Germinal center (tissue), 1 donor: Measurements from ENCODE around the gene CRTC2.
A peak's percentile ranks its signal among the peaks of the same experiment; 100 is the strongest.
"Not testable (repeated sequence)": the region's sequence is repeated elsewhere in the genome, so short reads cannot be mapped to it uniquely, and the experiment has no call there.

Experiments
- DNase-seq: peaks from one replicate; pipeline ENCODE4 v3.0.0; 2012; ENCODE audit warnings: mixed read lengths, low spot score

The CRTC2 gene

GRCh38 chr1:153958111-153958960 is at the start of gene CRTC2:
TSS of gene CRTC2 (minus strand) at chr1:153958612. CDS start at chr1:153958497, 115 bp downstream.
- DNase-seq, result peak; percentile 97

GRCh38 chr1:154006136-154006535 is 47.7 kb upstream of the CRTC2 start:
- DNase-seq, result no peak

GRCh38 chr1:154000420-154000819 is 42.0 kb upstream of the CRTC2 start:
- DNase-seq, result no peak

GRCh38 chr1:153996882-153997281 is 38.5 kb upstream of the CRTC2 start:
- not testable (repeated sequence) for DNase-seq

GRCh38 chr1:153995640-153996039 is 37.2 kb upstream of the CRTC2 start:
- DNase-seq, result no peak

- DNase-seq, result no peak
Measured at GRCh38 chr1:153995202-153995601, 36.8 kb upstream of the CRTC2 start.

GRCh38 chr1:153991806-153992205 is 33.4 kb upstream of the CRTC2 start:
- no peak for DNase-seq

GRCh38 chr1:153991151-153991630 is 32.8 kb upstream of the CRTC2 start:
- DNase-seq, result no peak

GRCh38 chr1:153990468-153991150 is 32.2 kb upstream of the CRTC2 start, which contains the start of gene RPS27:
TSS of gene RPS27 (plus strand) at chr1:153990762. CDS start at chr1:153990797, 35 bp downstream.
- DNase-seq, result peak; percentile 94

- DNase-seq, result no peak
Measured at GRCh38 chr1:153987621-153988020, 29.2 kb upstream of the CRTC2 start.

- peak; percentile 54 for DNase-seq
Measured at GRCh38 chr1:153985941-153986761, 27.7 kb upstream of the CRTC2 start, which contains the start of gene RAB13. TSS of gene RAB13 (minus strand) at chr1:153986339. CDS start at chr1:153986236, 103 bp downstream.

GRCh38 chr1:153985341-153985912 is 27.0 kb upstream of the CRTC2 start:
- DNase-seq, result no peak

- no peak for DNase-seq
Measured at GRCh38 chr1:153984123-153984894, 25.9 kb upstream of the CRTC2 start.

- not testable (repeated sequence) for DNase-seq
Measured at GRCh38 chr1:153981735-153982134, 23.3 kb upstream of the CRTC2 start.

- DNase-seq, result not testable (repeated sequence)
Measured at GRCh38 chr1:153979091-153979490, 20.7 kb upstream of the CRTC2 start.

- no peak for DNase-seq
Measured at GRCh38 chr1:153978274-153978909, 20.0 kb upstream of the CRTC2 start.

- DNase-seq, result peak; percentile 85
Measured at GRCh38 chr1:153977250-153978240, 19.1 kb upstream of the CRTC2 start, which contains the start of gene JTB. TSS of gene JTB (minus strand) at chr1:153977674. CDS start at chr1:153977252, 422 bp downstream.

GRCh38 chr1:153976819-153977249 is 18.4 kb upstream of the CRTC2 start:
- DNase-seq, result no peak

GRCh38 chr1:153973525-153973924 is 15.1 kb upstream of the CRTC2 start:
- no peak for DNase-seq
